ENCODE measurements around the gene FAM217A. TPM values are rescaled to one million over a fixed set of nuclear protein-coding genes. Genes with fewer than 3 reads are reported as not detected.

FAM217A gene
- total and polyA plus RNA-seq, 2 of the 8 experiments (the other 6 are each of a cell fraction or from before 2014, with no cell fraction given), result 0.03 TPM; not detected in 1

- no peak overlapping the region for H3K56ac ChIP-seq (replicated peaks; ENCODE audit: insufficient read length, low read depth, low read length)
- ChIA-PET POLR2A (ENCODE audit: partially characterized antibody) (no interaction called here), CTCF (ENCODE audit: partially characterized antibody) (interaction anchor here (0.6 to 2.9 kb wide), 7 partner anchors 16 to 155 kb away, joined by 3 to 11 read pairs (median 5); partner anchors contain the start of gene ECI2)
- H3K18ac ChIP-seq (ENCODE audit: extremely low read depth, low read length), result no peak overlapping the region
- H3K4me2 ChIP-seq (ENCODE audit: insufficient read depth in 1 of 2, low read depth in 2 of 2, low read length in 2 of 2), result no peak overlapping the region
- H4K20me1 ChIP-seq (replicated peaks in 1 of 2; ENCODE audit: control insufficient read depth in 1 of 2, insufficient read depth in 2 of 2, low read length in 2 of 2), result peaks cover 0 to 2% of the 10 kb centered on the region in 2 experiments
- H3K36me3 ChIP-seq (ENCODE audit: control insufficient read depth in 2 of 4, insufficient read depth in 4 of 4, low read length in 3 of 4), result peaks cover 25 to 92% (median 69%) of the 10 kb centered on the region in 4 experiments
- 85% methylated on average over 2 of the region's 2 CpGs; no CpG with 5 or more reads in 1 of the 2 experiments for WGBS, 2 experiments (ENCODE audit: extremely low coverage in 1 of 2, insufficient coverage in 1 of 2, insufficient read length in 1 of 2, insufficient replicate concordance in 2 of 2, low coverage in 1 of 2, low lambda C conversion rate in 2 of 2, missing lambda C conversion rate in 1 of 2)
- no peak for DNase-seq (ENCODE audit: low read depth in 1 of 2, low spot score in 2 of 2)
- no peak overlapping the region for H4K5ac ChIP-seq (ENCODE audit: insufficient read length, low read depth, low read length)
- H3K14ac ChIP-seq (ENCODE audit: insufficient read length), result no peak overlapping the region
- H2BK5ac ChIP-seq (ENCODE audit: low read depth, low read length), result no peak overlapping the region
- H3K4me1 ChIP-seq (replicated peaks in 1 of 4; ENCODE audit: control insufficient read depth in 3 of 4, insufficient read depth in 4 of 4, low read length in 3 of 4), result no peaks in the 10 kb centered on the region
- H2BK12ac ChIP-seq (ENCODE audit: low read depth, low read length), result no peak overlapping the region
- no peak overlapping the region for H2BK120ac ChIP-seq (replicated peaks; ENCODE audit: low read depth, low read length)
- H3K4me3 ChIP-seq (ENCODE audit: extremely low read depth in 1 of 4, insufficient read depth in 2 of 4, low read depth in 3 of 4, low read length in 4 of 4), result no peak overlapping the region
- no peak overlapping the region for H3K9ac ChIP-seq (replicated peaks in 1 of 4; ENCODE audit: extremely low read depth in 1 of 4, low read depth in 3 of 4, low read length in 3 of 4)
- no peaks in the 10 kb centered on the region for H3K9me3 ChIP-seq (ENCODE audit: insufficient read depth in 2 of 2, low read depth in 1 of 2, low read length in 1 of 2)
- H2BK15ac ChIP-seq (ENCODE audit: low read length), result no peak overlapping the region
- no peaks in the 10 kb centered on the region for H3K79me1 ChIP-seq (ENCODE audit: low read depth, low read length)
- H3K23ac ChIP-seq (ENCODE audit: insufficient read length), result no peak overlapping the region
- no peak overlapping the region for H2BK20ac ChIP-seq (ENCODE audit: low read length)
- no peak overlapping the region for H3K27ac ChIP-seq (ENCODE audit: low read depth, low read length)
- H4K8ac ChIP-seq (ENCODE audit: extremely low read depth, insufficient read depth, low read length), result no peak overlapping the region
- no peak for FAIRE-seq
- H3K27me3 ChIP-seq (replicated peaks in 1 of 4; ENCODE audit: control insufficient read depth in 3 of 4, extremely low read depth in 1 of 4, insufficient read depth in 3 of 4, low read length in 3 of 4), result no peaks in the 10 kb centered on the region
- no peak overlapping the region for H2AFZ ChIP-seq (ENCODE audit: low read length)
- no peaks in the 10 kb centered on the region for H3K79me2 ChIP-seq (ENCODE audit: control insufficient read depth in 1 of 2, insufficient read depth in 2 of 2, low read length in 2 of 2)
- H3K23me2 ChIP-seq (ENCODE audit: low read depth, low read length), result no peaks in the 10 kb centered on the region
- H4K91ac ChIP-seq (replicated peaks; ENCODE audit: insufficient read length, low read length), result no peak overlapping the region
- no peak overlapping the region for H3K4ac ChIP-seq (replicated peaks; ENCODE audit: insufficient read length, low read depth, low read length)
- no peak overlapping the region for H2AK5ac ChIP-seq (ENCODE audit: low read depth, low read length)
- peak; percentile 27 to 30; a peak in 3 of 4 replicates for TF ChIP-seq RAD21 (IDR thresholded peaks at IDR 0.05 in 1 of 2, conservative IDR thresholded peaks at IDR 0.05 in 1 of 2; ENCODE audit: low read depth in 2 of 2, low read length in 2 of 2)
- TF ChIP-seq CBX8 (IDR thresholded peaks at IDR 0.05; ENCODE audit: borderline replicate concordance, low read depth, low read length), result no peak
Observed at GRCh38 chr6:4055420-4056041, 23.4 kb downstream of the FAM217A start.

Data from H1 (cell line).